TTC549 (cell line): ENCODE measurements around the gene SUSD3.

Experiments used
- FAIRE-seq: peaks from 2 replicates; lab custom pipeline; 2012; peaks lifted over from hg19 to GRCh38; lab: Jason Lieb, UNC

The SUSD3 gene

DNA sequence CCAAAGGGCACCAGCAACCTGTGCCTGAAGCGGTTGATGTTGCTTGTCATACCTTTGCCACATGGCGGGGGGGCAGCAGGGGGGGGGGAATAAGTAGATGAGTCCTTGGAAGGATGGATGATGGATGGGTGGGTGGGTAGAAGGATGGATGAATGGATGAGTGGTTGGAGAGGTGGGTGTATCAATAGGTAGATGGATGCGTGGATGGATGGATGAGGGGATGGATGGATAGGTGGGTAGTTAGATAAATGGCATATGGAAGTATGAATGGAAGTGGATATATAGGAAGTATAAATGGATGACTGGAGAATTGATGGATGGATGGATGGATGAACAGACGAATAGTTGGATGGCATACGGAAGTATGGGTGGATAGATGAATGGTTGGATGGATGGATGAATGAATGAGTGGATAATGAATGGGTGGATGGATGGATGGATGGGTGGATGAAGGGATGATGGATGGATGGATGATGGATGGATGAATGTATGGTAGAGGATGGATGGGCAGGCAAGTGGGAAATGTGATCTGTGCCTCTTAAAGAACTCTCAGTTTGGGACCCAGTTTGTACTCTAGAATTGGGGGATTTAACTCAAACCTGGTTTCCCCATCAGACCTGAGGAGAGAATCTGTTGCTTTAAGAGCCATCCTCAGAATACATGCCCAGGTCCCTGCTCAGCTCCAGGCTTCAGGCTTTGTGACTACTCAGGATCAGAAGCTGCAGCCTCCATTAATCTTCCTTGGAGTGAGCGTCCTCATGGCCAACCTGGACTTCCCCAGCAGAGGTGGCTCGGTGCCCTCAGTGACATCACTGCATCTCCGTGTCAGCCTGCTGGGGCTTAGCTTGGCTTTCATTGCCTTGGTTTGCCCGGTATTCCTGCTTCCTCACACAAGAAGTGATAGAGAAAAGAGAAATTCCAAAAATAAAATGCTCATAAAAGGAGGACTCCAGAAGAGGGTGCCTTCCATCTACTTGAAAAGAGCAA is 27.6 kb upstream of the SUSD3 start:
- no peak for FAIRE-seq

DNA sequence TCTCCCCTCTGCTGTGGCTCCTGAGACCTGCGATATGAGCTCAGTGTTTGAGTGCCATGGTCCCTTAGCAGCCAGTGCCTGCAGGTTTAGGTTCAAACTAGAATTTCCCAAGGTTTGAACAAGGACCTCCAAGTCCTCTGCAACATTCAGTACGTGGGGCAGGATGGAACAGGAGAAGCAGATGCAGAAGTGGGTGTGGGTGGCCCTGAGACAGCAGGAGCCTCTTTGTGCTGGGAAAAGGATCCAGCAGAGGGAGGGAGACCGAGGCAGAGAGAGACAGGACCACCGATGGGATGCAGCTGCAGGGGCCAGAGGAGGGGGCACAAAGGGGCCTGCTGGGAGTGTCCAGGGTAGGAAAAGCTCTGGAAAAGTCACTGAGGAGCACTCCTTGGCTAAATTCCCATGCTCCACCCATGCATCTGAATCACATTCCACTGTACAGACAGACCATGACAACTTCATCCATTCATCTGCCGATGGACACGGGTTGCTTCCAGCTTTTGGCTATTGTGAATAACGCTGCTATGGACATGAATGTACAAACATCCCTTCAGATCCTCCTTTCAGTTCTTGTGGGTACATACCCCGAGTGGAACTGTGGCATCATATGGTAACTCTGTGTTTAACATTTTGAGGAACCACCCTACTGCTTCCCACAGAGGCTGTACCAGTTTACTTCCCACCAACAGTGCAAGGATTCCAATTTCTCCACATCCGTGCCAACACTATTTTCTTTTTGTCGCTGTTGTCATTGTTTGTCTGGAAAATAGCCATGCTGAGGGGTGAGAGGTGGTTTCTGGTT is 26.7 kb upstream of the SUSD3 start:
- no peak for FAIRE-seq

DNA sequence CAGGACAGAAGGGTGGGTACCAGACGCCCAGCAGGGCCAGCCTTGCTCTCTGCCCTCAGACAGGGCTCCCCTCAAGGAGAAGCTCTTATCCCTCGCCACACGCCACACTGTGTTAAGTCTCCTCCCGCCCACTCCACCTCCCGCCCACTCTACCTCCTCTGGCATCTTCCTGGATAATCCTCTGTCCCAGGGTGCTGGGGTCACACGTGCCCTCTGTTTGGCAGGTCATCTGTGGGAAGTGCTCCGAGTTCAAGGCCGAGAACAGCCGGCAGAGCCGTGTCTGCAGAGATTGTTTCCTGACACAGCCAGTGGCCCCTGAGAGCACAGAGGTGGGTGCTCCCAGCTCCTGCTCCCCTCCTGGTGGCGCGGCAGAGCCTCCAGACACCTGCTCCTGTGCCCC is 26.0 kb upstream of the SUSD3 start:
- FAIRE-seq, result no peak

DNA sequence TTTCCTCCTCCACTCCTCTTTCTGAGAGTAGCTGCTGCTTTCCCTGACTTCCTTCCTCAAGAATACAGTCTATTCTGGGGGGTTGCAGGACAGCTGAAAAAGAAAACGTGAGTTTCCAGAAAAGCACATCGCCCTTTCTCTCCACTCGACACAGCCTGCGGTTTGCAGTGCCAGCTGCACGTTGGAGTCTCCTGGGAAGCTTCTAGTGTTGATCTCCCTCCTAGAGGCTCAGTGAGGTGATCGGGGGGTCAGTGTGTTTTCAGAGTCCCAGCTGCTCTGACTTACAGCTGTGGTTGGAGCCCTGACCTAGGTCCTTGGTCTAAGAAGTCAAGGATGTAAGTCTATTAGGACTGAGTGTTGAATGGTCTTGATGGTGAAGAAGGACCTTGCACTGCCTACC is 25.0 kb upstream of the SUSD3 start:
- FAIRE-seq, result no peak

- FAIRE-seq, result no peak
These were observed 23.3 kb upstream of the SUSD3 start for GRCh38 chr9:93035106-93035660.

- no peak for FAIRE-seq
These were observed 22.6 kb upstream of the SUSD3 start for GRCh38 chr9:93035821-93036351.

- FAIRE-seq, result no peak
These were observed 21.5 kb upstream of the SUSD3 start for GRCh38 chr9:93036887-93037475.

- no peak for FAIRE-seq
These were observed 21.0 kb upstream of the SUSD3 start for GRCh38 chr9:93037476-93037971.

DNA sequence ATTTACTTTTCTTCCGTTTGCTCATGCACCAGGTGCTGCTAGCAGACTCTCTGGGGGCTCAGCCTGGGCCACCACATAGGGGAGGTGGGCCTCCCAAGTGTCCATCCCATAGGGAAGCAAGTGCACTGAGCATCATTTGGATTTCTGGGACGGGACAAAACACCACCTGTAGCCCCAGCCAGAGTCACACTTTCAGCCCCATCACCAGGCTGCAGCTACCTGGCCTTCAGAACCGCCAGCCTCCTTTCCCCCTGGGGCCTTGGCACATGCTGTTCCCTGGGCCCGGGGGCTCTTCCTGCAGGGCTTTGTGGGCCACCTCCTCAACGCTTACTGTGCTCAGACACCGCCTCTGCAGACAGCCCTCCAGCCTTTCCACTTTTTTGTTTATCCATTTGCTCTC is 19.6 kb upstream of the SUSD3 start:
- no peak for FAIRE-seq

- no peak for FAIRE-seq
These were observed 19.0 kb upstream of the SUSD3 start for GRCh38 chr9:93039456-93039855.

DNA sequence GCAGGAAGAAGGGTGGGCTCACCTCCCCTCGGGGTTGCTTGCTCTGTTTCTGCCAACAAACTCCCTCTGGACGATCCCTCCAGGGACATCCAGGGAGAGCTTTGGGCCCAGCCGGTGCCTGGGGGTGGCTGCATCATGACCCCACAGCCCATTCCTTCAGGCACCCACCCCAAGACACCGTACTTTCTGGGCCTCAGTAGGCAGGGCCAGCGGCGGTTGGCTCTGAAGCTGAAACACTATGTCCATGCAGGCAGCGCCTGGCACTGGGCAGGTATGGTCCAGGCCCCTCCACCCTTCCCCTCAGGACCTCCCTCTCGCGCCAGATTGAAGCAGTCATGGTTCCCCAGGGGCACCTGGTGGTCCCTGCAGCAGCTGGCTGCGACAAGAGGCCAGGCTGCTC is 18.5 kb upstream of the SUSD3 start:
- FAIRE-seq, result no peak

GRCh38 chr9:93040409-93040808 is 18.1 kb upstream of the SUSD3 start:
- FAIRE-seq, result no peak

GRCh38 chr9:93041108-93041802 is 17.2 kb upstream of the SUSD3 start:
- FAIRE-seq, result no peak

GRCh38 chr9:93043122-93043521 is 15.4 kb upstream of the SUSD3 start:
- FAIRE-seq, result no peak

DNA sequence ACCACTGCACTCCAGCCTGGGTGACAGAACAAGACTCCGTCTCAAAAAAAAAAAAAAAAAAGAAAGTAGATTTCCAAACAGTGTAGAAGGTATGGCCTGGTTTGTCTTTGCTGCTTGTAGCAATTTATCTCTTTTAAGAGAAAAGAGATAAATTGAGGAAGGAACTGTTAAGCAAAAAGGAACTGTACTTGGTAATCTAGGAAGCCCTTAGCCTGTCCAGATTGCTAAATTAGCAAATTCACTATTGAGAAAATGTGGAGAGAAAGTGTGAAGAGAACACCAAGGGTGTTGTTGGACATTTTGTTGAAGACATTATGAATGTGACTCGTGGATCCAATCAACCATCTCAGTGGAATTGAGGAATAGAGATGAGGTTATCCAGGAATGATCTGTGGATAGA is 13.0 kb upstream of the SUSD3 start:
- FAIRE-seq, result no peak

GRCh38 chr9:93048566-93049448 is 9.7 kb upstream of the SUSD3 start:
- FAIRE-seq, result no peak

- FAIRE-seq, result no peak
These were observed 9.0 kb upstream of the SUSD3 start for GRCh38 chr9:93049491-93049890.

DNA sequence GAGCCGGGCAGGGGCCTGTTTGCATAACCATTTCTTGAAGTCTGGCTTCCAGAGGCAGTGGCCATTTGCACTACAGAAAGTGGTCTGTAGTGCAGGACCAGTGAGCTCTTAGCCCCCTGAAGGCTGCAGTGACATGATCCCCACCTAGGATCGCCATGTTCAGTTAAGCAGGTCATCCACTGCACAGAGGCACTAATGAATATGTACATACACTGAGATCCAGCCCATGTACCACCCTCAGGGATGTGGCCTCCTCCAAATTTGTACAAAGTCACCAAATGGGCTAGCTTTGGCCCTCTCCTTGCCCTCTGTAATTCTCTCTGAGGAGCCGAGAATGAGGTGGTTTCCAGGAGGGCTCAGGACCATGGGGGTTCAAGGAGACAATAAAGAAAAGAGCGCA is 8.3 kb upstream of the SUSD3 start:
- FAIRE-seq, result no peak

GRCh38 chr9:93051680-93052089 is 6.8 kb upstream of the SUSD3 start:
- FAIRE-seq, result no peak

- FAIRE-seq, result no peak
These were observed 5.5 kb upstream of the SUSD3 start for GRCh38 chr9:93052791-93053540.
